Bronchus fibroblast of lung (primary cell): ENCODE measurements around the gene NCF4. TPM values are rescaled to one million over a fixed set of nuclear protein-coding genes. Genes with fewer than 3 reads are reported as not detected.

Experiments used
- total RNA-seq: library from RNA; depleted of rRNA; stranded (reverse); fragments of >200 nt; gene quantifications from 2 replicates; pipeline ENCODE4 v1.2.3, GENCODE V29; 2015

Gene NCF4
- not detected in 2 replicates for total RNA-seq

GRCh38 chr22:36860821-36861659 is at the start of gene NCF4:
TSS of gene NCF4 (plus strand) at chr22:36861006. CDS start at chr22:36861172, 166 bp downstream.

GRCh38 chr22:36816636-36817524 is 43.9 kb upstream of the NCF4 start, which contains the start of gene PVALB:
TSS of gene PVALB (minus strand) at chr22:36817035. CDS start at chr22:36817005, 30 bp downstream.

GRCh38 chr22:36913427-36914389 is 52.9 kb downstream of the NCF4 start, which contains the start of gene CSF2RB:
TSS of gene CSF2RB (plus strand) at chr22:36913628. CDS start at chr22:36922208, 8,580 bp downstream.

Other genes starting within 250 kb of the NCF4 start
- gene CACNG2, start 157.3 kb upstream of the NCF4 start, total RNA-seq, result not detected in 2 replicates
- 21.9 and 24.0 TPM in 2 replicates for gene IFT27, start 84.9 kb upstream of the NCF4 start, total RNA-seq
- not detected in 2 replicates for gene PVALB, start 44.0 kb upstream of the NCF4 start, total RNA-seq
- not detected in 2 replicates for gene CSF2RB, start 52.6 kb downstream of the NCF4 start, total RNA-seq
- 42.5 and 44.3 TPM in 2 replicates for gene TST, start 158.4 kb downstream of the NCF4 start, total RNA-seq
- 141 and 148 TPM in 2 replicates for gene MPST, start 158.7 kb downstream of the NCF4 start, total RNA-seq
- gene KCTD17, start 190.7 kb downstream of the NCF4 start, total RNA-seq, result 29.8 and 30.5 TPM in 2 replicates
- gene TMPRSS6, start 248.7 kb downstream of the NCF4 start, total RNA-seq, result not detected in 2 replicates